Liver (tissue), 9 donors: ENCODE data around the gene PLEKHG4. TPM values are rescaled to one million over a fixed set of nuclear protein-coding genes. Genes with fewer than 3 reads are reported as not detected.
A peak's percentile ranks its signal among the peaks of the same experiment; 100 is the strongest.

Experiments
- DNase-seq: peaks from one replicate; pipeline ENCODE4 v3.0.0-alpha.2; 2017; ENCODE audit warnings: low spot score
- H3K27ac ChIP-seq, 2 donors: one replicate each; pipeline ENCODE4 v1.7.0; 2013; ENCODE audit warnings: inconsistent platforms in 2 of 2, low read length in 2 of 2, control low read depth in 1 of 2, low read depth in 1 of 2, mild to moderate bottlenecking in 1 of 2
- H3K27me3 ChIP-seq, 4 donors: one replicate each; pipeline versions ENCODE4 v1.6.1 to v1.7.0; 2013; ENCODE audit warnings: low read length in 3 of 4, inconsistent platforms in 1 of 4, mild to moderate bottlenecking in 1 of 4, moderate library complexity in 1 of 4; ENCODE audit not compliant: control insufficient read depth in 4 of 4, insufficient read depth in 4 of 4
- H3K36me3 ChIP-seq, 4 donors: one replicate each; pipeline versions ENCODE4 v1.6.1 to v1.7.0; 2013; ENCODE audit warnings: low read length in 3 of 4, mild to moderate bottlenecking in 3 of 4, low read depth in 1 of 4, moderate library complexity in 1 of 4; ENCODE audit not compliant: control insufficient read depth in 4 of 4, insufficient read depth in 3 of 4
- H3K4me1 ChIP-seq, 4 donors: one replicate each; pipeline versions ENCODE4 v1.6.1 to v1.7.0; 2013; ENCODE audit warnings: low read length in 3 of 4, mild to moderate bottlenecking in 3 of 4, moderate library complexity in 1 of 4; ENCODE audit not compliant: control insufficient read depth in 4 of 4, insufficient read depth in 4 of 4
- H3K4me3 ChIP-seq, 3 donors: one replicate each; pipeline versions ENCODE4 v1.6.1 to v1.7.0; 2013; ENCODE audit warnings: low read length in 3 of 3, control low read depth in 1 of 3, low read depth in 1 of 3, mild to moderate bottlenecking in 1 of 3
- H3K9ac ChIP-seq, 2 donors: one replicate each; pipeline ENCODE4 v1.7.0; 2013; ENCODE audit warnings: low read length in 2 of 2, mild to moderate bottlenecking in 2 of 2, moderate library complexity in 2 of 2, control low read depth in 1 of 2, low read depth in 1 of 2
- H3K9me3 ChIP-seq, 4 donors: one replicate each; pipeline versions ENCODE4 v1.6.1 to v1.7.0; 2013; ENCODE audit warnings: low read length in 3 of 4; ENCODE audit not compliant: control insufficient read depth in 4 of 4
- CTCF ChIP-seq: fragments of 150-350 bp; IDR thresholded peaks from 2 replicates; pipeline ENCODE4 v1.5.1; 2017; ENCODE audit warnings: improper control_type of control experiment, low read depth, low read length; ENCODE audit not compliant: missing input control
- FOXA2 ChIP-seq: IDR thresholded peaks from 2 replicates; pipeline ENCODE4 v1.6.1; 2016; ENCODE audit warnings: antibody characterized with exemption
- HNF4G ChIP-seq: IDR thresholded peaks from 2 replicates; pipeline ENCODE4 v1.6.1; 2016; ENCODE audit warnings: antibody characterized with exemption
- NR2F2 ChIP-seq: IDR thresholded peaks from 2 replicates; pipeline ENCODE4 v1.6.1; 2016; ENCODE audit warnings: antibody characterized with exemption
- RAD21 ChIP-seq, 2 donors: IDR thresholded peaks; 2 replicates each; pipeline ENCODE4 v1.6.1; 2016; ENCODE audit warnings: antibody characterized with exemption in 2 of 2, mild to moderate bottlenecking in 2 of 2
- RXRA ChIP-seq, 2 donors: IDR thresholded peaks; 2 replicates each; pipeline ENCODE4 v1.6.1; 2017 to 2018; ENCODE audit warnings: antibody characterized with exemption in 2 of 2, mild to moderate bottlenecking in 1 of 2
- WGBS: extraction: QIAGEN DNeasy Blood & Tissue Kit; methylation state at CpG from one replicate; pipeline ENCODE4 v1.1.7; 2013; 5-methylcytosine and 5-hydroxymethylcytosine counted together
- polyA plus RNA-seq, 2 donors: library from polyadenylated mRNA; stranded (reverse) in 1 of 2; unstranded in 1 of 2; fragments of 200-250 nt in 1 of 2; fragments of >200 nt in 1 of 2; fragmentation: Nextera tagmentation in 1 of 2; extraction: Ambion mirVana in 1 of 2; gene quantifications; one replicate each; pipeline versions ENCODE4 v1.2.1 to v1.2.3, GENCODE V29; 2013 to 2015
- total RNA-seq, 2 donors: library from RNA; depleted of rRNA; stranded (reverse); fragments of >200 nt; gene quantifications; one replicate each; pipeline ENCODE4 v1.2.3, GENCODE V29; 2014
- donor health status: healthy.
- donor health status: healthy.
- donor health status: healthy.
- donor health status: healthy.
- donor health status: healthy.

PLEKHG4 gene, protein sequence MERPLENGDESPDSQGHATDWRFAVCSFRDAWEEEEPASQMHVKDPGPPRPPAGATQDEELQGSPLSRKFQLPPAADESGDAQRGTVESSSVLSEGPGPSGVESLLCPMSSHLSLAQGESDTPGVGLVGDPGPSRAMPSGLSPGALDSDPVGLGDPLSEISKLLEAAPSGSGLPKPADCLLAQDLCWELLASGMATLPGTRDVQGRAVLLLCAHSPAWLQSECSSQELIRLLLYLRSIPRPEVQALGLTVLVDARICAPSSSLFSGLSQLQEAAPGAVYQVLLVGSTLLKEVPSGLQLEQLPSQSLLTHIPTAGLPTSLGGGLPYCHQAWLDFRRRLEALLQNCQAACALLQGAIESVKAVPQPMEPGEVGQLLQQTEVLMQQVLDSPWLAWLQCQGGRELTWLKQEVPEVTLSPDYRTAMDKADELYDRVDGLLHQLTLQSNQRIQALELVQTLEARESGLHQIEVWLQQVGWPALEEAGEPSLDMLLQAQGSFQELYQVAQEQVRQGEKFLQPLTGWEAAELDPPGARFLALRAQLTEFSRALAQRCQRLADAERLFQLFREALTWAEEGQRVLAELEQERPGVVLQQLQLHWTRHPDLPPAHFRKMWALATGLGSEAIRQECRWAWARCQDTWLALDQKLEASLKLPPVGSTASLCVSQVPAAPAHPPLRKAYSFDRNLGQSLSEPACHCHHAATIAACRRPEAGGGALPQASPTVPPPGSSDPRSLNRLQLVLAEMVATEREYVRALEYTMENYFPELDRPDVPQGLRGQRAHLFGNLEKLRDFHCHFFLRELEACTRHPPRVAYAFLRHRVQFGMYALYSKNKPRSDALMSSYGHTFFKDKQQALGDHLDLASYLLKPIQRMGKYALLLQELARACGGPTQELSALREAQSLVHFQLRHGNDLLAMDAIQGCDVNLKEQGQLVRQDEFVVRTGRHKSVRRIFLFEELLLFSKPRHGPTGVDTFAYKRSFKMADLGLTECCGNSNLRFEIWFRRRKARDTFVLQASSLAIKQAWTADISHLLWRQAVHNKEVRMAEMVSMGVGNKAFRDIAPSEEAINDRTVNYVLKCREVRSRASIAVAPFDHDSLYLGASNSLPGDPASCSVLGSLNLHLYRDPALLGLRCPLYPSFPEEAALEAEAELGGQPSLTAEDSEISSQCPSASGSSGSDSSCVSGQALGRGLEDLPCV
- total RNA-seq (1 to 10 TPM; 1.1 to 2.6 TPM), polyA plus RNA-seq (under 1 TPM; 0.21 to 0.28 TPM)

DNA sequence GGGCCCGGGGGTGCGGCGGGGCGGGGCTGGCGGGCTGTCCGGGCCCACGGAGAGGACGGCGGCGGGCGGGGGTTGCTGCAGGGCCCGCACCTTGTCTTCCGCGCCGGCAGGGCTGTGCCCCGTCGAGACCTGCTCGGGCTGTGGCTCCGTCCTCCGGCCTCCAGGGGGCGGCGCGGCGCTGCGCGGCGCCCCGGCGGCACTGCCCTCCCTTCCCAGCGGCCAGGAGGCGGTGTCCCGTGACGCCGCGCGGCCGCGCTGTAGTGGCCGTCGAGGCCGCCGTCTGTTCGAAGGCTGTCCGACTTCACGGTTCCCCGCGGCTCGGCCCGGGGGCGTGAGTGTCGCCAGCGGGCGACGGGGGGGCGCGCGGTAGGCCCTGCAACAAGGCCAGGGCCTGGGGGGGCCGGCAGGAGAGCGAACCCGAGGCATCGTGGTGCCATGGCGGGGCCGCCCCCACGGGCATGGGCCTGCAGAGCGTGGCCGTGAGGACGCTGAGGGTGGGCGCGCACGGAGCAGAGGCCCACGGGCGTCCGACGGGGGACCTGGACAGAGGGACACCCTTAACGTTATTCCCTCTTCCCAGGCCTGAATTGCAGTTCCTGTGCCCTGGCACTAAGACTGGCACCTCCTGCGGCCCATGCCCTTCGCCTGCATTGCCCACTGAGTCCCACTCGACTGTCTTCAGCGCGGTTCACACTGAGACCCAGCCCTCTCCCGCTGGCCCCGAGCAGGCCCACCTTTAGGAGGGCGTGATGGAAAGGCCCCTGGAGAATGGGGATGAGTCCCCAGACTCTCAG lies at the start of gene PLEKHG4:
Gene PLEKHG4, plus strand, starts transcription at position 237 of the 794 bp plus-strand sequence. Its CDS starts 513 bp downstream, at position 750.
- Histone ChIP-seq H3K4me1 (no peaks in the 10 kb centered on the region), H3K9ac (no peak within 1 kb of the TSS), H3K27ac (no peak within 1 kb of the TSS), H3K27me3 (no peaks in the 10 kb centered on the region), H3K9me3 (no peaks in the 10 kb centered on the region), H3K36me3 (no peaks in the 10 kb centered on the region), H3K4me3 (peak within 1 kb of the TSS in 2 of 3 donors; percentile 26 to 55)
- peak; percentile 52 for TF ChIP-seq CTCF
- no peak for TF ChIP-seq HNF4G
- TF ChIP-seq RAD21 (IDR thresholded peaks at IDR 0.05) = peak in 1 of 2 donors; percentile 40
- peak; percentile 80 for DNase-seq
- 32% methylated on average over 83 of the region's 83 CpGs for WGBS

GRCh38 chr16:67229906-67230808 lies 49.2 kb upstream of the PLEKHG4 start:
- H3K27me3 ChIP-seq = no peaks in the 10 kb centered on the region
- H3K9me3 ChIP-seq = no peaks in the 10 kb centered on the region
- no peak for TF ChIP-seq RXRA (IDR thresholded peaks at IDR 0.05)
- no peak for TF ChIP-seq NR2F2
- no peak for TF ChIP-seq FOXA2
- no peak for TF ChIP-seq CTCF
- no peak overlapping the region for H3K9ac ChIP-seq
- 95% methylated on average over 32 of the region's 32 CpGs for WGBS
- DNase-seq = no peak
- H3K4me1 ChIP-seq = peaks cover 0 to 34% (median 18%) of the 10 kb centered on the region in 4 donors
- H3K27ac ChIP-seq = no peak overlapping the region
- no peak overlapping the region for H3K4me3 ChIP-seq
- peaks cover 7 to 19% (median 17%) of the 10 kb centered on the region in 4 donors for H3K36me3 ChIP-seq
